Kidney (tissue), 14 donors: ENCODE results near the gene HAND2. TPM values are rescaled to one million over a fixed set of nuclear protein-coding genes. Genes with fewer than 3 reads are reported as not detected.

ENCODE experiments used
- DNase-seq, 5 donors: peaks; one replicate each; pipeline ENCODE4 v3.0.0-alpha.2; 2013 to 2020
- FAIRE-seq: peaks from 2 replicates; lab custom pipeline; 2012; peaks lifted over from hg19 to GRCh38; lab: Jason Lieb, UNC
- H3K27ac ChIP-seq, 2 donors: one replicate each; pipeline ENCODE4 v1.7.0; 2013; ENCODE audit warnings: low read depth in 2 of 2, low read length in 2 of 2, inconsistent platforms in 1 of 2
- H3K27me3 ChIP-seq: one replicate; pipeline ENCODE4 v1.7.1; 2013; ENCODE audit warnings: low read length, inconsistent platforms; ENCODE audit not compliant: control insufficient read depth, insufficient read depth
- H3K36me3 ChIP-seq, 3 donors: one replicate each; pipeline versions ENCODE4 v1.7.0 to v1.7.1; 2013; ENCODE audit warnings: low read length in 3 of 3, control low read depth in 1 of 3, inconsistent platforms in 1 of 3; ENCODE audit not compliant: insufficient read depth in 3 of 3, control insufficient read depth in 2 of 3
- H3K4me1 ChIP-seq, 3 donors: one replicate each; pipeline versions ENCODE4 v1.7.0 to v1.7.1; 2013; ENCODE audit warnings: low read length in 3 of 3, inconsistent platforms in 1 of 3, low read depth in 1 of 3; ENCODE audit not compliant: control insufficient read depth in 2 of 3, insufficient read depth in 2 of 3
- H3K4me3 ChIP-seq, 3 donors: one replicate each; pipeline versions ENCODE4 v1.7.0 to v1.8.1; 2013; ENCODE audit warnings: low read length in 3 of 3, control low read depth in 1 of 3, inconsistent platforms in 1 of 3
- H3K9ac ChIP-seq, 3 donors: one replicate each; pipeline versions ENCODE4 v1.7.0 to v1.7.1; 2013; ENCODE audit warnings: low read length in 3 of 3, control low read depth in 1 of 3, inconsistent platforms in 1 of 3
- H3K9me3 ChIP-seq, 3 donors: one replicate each; pipeline versions ENCODE4 v1.7.0 to v1.7.1; 2013; ENCODE audit warnings: low read length in 3 of 3, control low read depth in 1 of 3, inconsistent platforms in 1 of 3; ENCODE audit not compliant: control insufficient read depth in 2 of 3, insufficient read depth in 1 of 3
- CTCF ChIP-seq: IDR thresholded peaks from 3 replicates; pipeline ENCODE4 v1.5.1; 2012; ENCODE audit warnings: mild to moderate bottlenecking, moderate library complexity, borderline replicate concordance; ENCODE audit not compliant: insufficient read depth; ENCODE audit errors: extremely low read depth
- intact Hi-C: fragments of 100-400 bp; cut with DNase I; formaldehyde crosslinking; loops from one replicate; pipeline ENCODE4 v1.11.1; 2022
- polyA plus RNA-seq: library from polyadenylated mRNA; stranded (reverse); fragments of 350-450 nt; fragmentation: Illumina TruSeq; extraction: RNeasy Lipid Tissue Mini Kit (QIAGEN cat#74804); gene quantifications from one replicate; pipeline ENCODE4 v1.2.3, GENCODE V29; 2014; ENCODE audit warnings: low read depth, low replicate concordance; ENCODE audit not compliant: insufficient read depth
- total RNA-seq: library from RNA; stranded (reverse); fragmentation: NEBNext Ultra II Directional; extraction: Animal tissue kit (Norgen Biotek cat#: 25700); gene quantifications from one replicate; pipeline ENCODE4 v1.2.1, GENCODE V29; 2021
- donor health status: control.
- donor health status: control.
- donor health status: control.
- donor health status: control.
- donor health status: control.
- donor health status: DM: yes; HTN: yes; CAD: no.
- donor health status: Normal renal cell carcinoma (clear cell type).

The HAND2 gene
- total and polyA plus RNA-seq, 2 donors from 2014 or later = 0.31 TPM; not detected in 1

GRCh38 chr4:173536808-173537429 is 6.9 kb upstream of the HAND2 start:
- Histone ChIP-seq H3K9me3 (no peaks in the 10 kb centered on the region), H3K27me3 (peaks cover 93% of the 10 kb centered on the region), H3K4me1 (peaks cover 0 to 2% (median 0%) of the 10 kb centered on the region in 3 donors), H3K4me3 (no peak overlapping the region), H3K36me3 (no peaks in the 10 kb centered on the region), H3K9ac (no peak overlapping the region), H3K27ac (no peak overlapping the region)
- intact Hi-C loops = no loop called here
- FAIRE-seq (no peak), DNase-seq (peak in 4 of 5 donors; percentile 66 to 82 (median 70))
- TF ChIP-seq CTCF = no peak

GRCh38 chr4:173535957-173536356 is 5.9 kb upstream of the HAND2 start:
- no peak overlapping the region for H3K4me3 ChIP-seq
- H3K9ac ChIP-seq = no peak overlapping the region
- H3K9me3 ChIP-seq = no peaks in the 10 kb centered on the region
- intact Hi-C loops = no loop called here
- FAIRE-seq (no peak), DNase-seq (no peak)
- no peak for TF ChIP-seq CTCF
- no peaks in the 10 kb centered on the region for H3K36me3 ChIP-seq
- H3K27ac ChIP-seq = no peak overlapping the region
- H3K4me1 ChIP-seq = peaks cover 0 to 4% (median 0%) of the 10 kb centered on the region in 3 donors
- peaks cover 96% of the 10 kb centered on the region for H3K27me3 ChIP-seq

DNA sequence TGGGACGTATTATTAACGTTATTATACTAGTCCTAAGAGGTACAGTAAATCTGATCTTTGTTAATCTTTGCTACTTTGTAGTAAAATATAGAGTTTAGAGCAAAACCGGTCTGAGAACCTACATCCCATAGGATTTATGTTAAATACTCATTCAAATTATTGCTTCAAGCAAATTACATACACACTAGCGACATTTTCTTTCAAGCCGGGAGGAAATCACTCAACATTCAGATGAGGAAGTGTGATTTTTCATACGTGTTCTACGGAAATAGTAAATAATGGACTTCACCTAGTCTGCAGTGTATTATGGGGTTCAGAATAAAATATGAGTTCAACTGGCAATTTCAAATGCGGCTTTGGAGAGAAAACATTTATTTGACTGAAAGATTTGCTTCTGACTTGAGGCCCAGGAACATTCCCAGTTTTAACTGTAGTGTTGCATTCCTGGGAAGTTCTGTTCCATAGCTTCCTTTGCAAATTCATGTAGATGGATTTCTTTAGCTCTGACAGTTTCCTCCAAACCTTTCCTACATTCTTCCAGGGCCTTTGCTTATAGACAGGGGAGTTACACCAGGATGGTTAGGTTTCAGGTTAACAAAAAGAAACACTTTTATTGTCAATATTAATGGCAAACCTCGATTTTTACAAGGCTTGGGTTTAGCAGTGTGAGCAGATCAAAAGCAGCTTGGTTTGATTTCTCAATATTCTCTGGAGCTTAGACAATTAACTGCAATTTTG is 5.3 kb upstream of the HAND2 start:
- no peak for FAIRE-seq

More for the DNA sequence above, 5.3 kb upstream of the HAND2 start:
- peak in 1 of 5 donors; percentile 41 for DNase-seq
- Histone ChIP-seq H3K4me3 (no peak overlapping the region), H3K9me3 (no peaks in the 10 kb centered on the region), H3K9ac (no peak overlapping the region), H3K27ac (no peak overlapping the region), H3K27me3 (peaks cover 94% of the 10 kb centered on the region), H3K4me1 (peaks cover 0 to 5% (median 0%) of the 10 kb centered on the region in 3 donors), H3K36me3 (no peaks in the 10 kb centered on the region)
- no peak for TF ChIP-seq CTCF
- intact Hi-C loops = no loop called here
